NCI-H526 (cell line): Measurements from ENCODE around the gene FOXG1.

Experiments
- DNase-seq, 2 experiments: peaks; one replicate each; lab custom pipeline; 2025; lab: John Stamatoyannopoulos, UW

Gene FOXG1

GRCh38 chr14:28776482-28777266 lies 10.1 kb downstream of the FOXG1 start:
- DNase-seq: no peak

GRCh38 chr14:28777471-28778137 lies 11.0 kb downstream of the FOXG1 start:
- DNase-seq: no peak

GRCh38 chr14:28778138-28779117 lies 11.8 kb downstream of the FOXG1 start:
- no peak for DNase-seq

GRCh38 chr14:28779456-28779855 lies 12.9 kb downstream of the FOXG1 start:
- no peak for DNase-seq

GRCh38 chr14:28780843-28781820 lies 14.5 kb downstream of the FOXG1 start:
- no peak for DNase-seq

- DNase-seq: no peak
Observed at GRCh38 chr14:28782301-28782700, 15.7 kb downstream of the FOXG1 start.

- DNase-seq: no peak
Observed at GRCh38 chr14:28783664-28784063, 17.1 kb downstream of the FOXG1 start.

GRCh38 chr14:28784096-28785048 lies 17.8 kb downstream of the FOXG1 start:
- no peak for DNase-seq

- DNase-seq: no peak
Observed at GRCh38 chr14:28785096-28785952, 18.7 kb downstream of the FOXG1 start.

GRCh38 chr14:28807518-28807917 lies 40.9 kb downstream of the FOXG1 start:
- no peak for DNase-seq

- no peak for DNase-seq
Observed at GRCh38 chr14:28813810-28814209, 47.2 kb downstream of the FOXG1 start.
